H9 (cell line): ENCODE results near the gene DOCK10. TPM values are rescaled to one million over a fixed set of nuclear protein-coding genes. Genes with fewer than 3 reads are reported as not detected.

ENCODE experiments used
- DNase-seq: peaks from one replicate; pipeline ENCODE4 v3.0.0-alpha.2; 2017
- H2AFZ ChIP-seq: one replicate; pipeline ENCODE4 v1.6.1; 2013; ENCODE audit warnings: mild to moderate bottlenecking, low read length, control low read depth, moderate library complexity
- H2AK5ac ChIP-seq: 2 replicates; pipeline ENCODE4 v1.6.1; 2013; ENCODE audit warnings: low read length, control low read depth, mixed read lengths; ENCODE audit not compliant: insufficient read length
- H2BK120ac ChIP-seq: one replicate; pipeline ENCODE4 v1.6.1; 2013; ENCODE audit warnings: low read depth, mild to moderate bottlenecking, low read length, control low read depth, inconsistent platforms; ENCODE audit not compliant: poor library complexity, severe bottlenecking
- H2BK12ac ChIP-seq: 2 replicates; pipeline ENCODE4 v1.6.1; 2013; ENCODE audit warnings: low read length, control low read depth, mixed read lengths, low read depth; ENCODE audit not compliant: insufficient read length
- H2BK15ac ChIP-seq: 2 replicates; pipeline ENCODE4 v1.6.1; 2013; ENCODE audit warnings: low read depth, low read length, control low read depth
- H2BK20ac ChIP-seq: one replicate; pipeline ENCODE4 v1.6.1; 2013; ENCODE audit warnings: low read depth, mild to moderate bottlenecking, low read length, control low read depth, inconsistent platforms; ENCODE audit not compliant: poor library complexity, severe bottlenecking
- H2BK5ac ChIP-seq: 2 replicates; pipeline ENCODE4 v1.6.1; 2013; ENCODE audit warnings: low read length, control low read depth, mixed read lengths; ENCODE audit not compliant: insufficient read length
- H3K14ac ChIP-seq: 2 replicates; pipeline ENCODE4 v1.6.1; 2013; ENCODE audit warnings: low read length, control low read depth; ENCODE audit not compliant: insufficient read depth
- H3K18ac ChIP-seq: 2 replicates; pipeline ENCODE4 v1.6.1; 2013; ENCODE audit warnings: low read depth, mild to moderate bottlenecking, mixed read lengths, low read length, control low read depth; ENCODE audit not compliant: insufficient read length
- H3K23ac ChIP-seq: 2 replicates; pipeline ENCODE4 v1.6.1; 2013; ENCODE audit warnings: low read length, control low read depth, mixed read lengths, low read depth; ENCODE audit not compliant: insufficient read length
- H3K23me2 ChIP-seq: 2 replicates; pipeline ENCODE4 v1.6.1; 2013; ENCODE audit warnings: low read depth, mild to moderate bottlenecking, mixed read lengths, low read length, control low read depth; ENCODE audit not compliant: insufficient read length, poor library complexity, severe bottlenecking
- H3K27ac ChIP-seq: 2 replicates; pipeline ENCODE4 v1.5.1; 2013; ENCODE audit warnings: low read length, control low read depth, mixed read lengths, low read depth; ENCODE audit not compliant: insufficient read length
- H3K27me3 ChIP-seq: 2 replicates; pipeline ENCODE4 v1.6.1; 2013; ENCODE audit warnings: low read length, control low read depth, inconsistent platforms; ENCODE audit not compliant: insufficient read depth
- H3K4ac ChIP-seq: 2 replicates; pipeline ENCODE4 v1.6.1; 2013; ENCODE audit warnings: low read depth, mild to moderate bottlenecking, control low read depth, inconsistent platforms, low read length, moderate library complexity
- H3K4me1 ChIP-seq: 2 replicates; pipeline ENCODE4 v1.6.1; 2013; ENCODE audit warnings: low read length, control low read depth, inconsistent platforms; ENCODE audit not compliant: insufficient read depth
- H3K4me2 ChIP-seq: 2 replicates; pipeline ENCODE4 v1.6.1; 2013; ENCODE audit warnings: low read length, control low read depth, mixed read lengths; ENCODE audit not compliant: insufficient read length, insufficient read depth
- H3K56ac ChIP-seq: 2 replicates; pipeline ENCODE4 v1.6.1; 2013; ENCODE audit warnings: low read depth, mild to moderate bottlenecking, mixed read lengths, low read length, control low read depth; ENCODE audit not compliant: insufficient read length
- H3K79me1 ChIP-seq: 2 replicates; pipeline ENCODE4 v1.6.1; 2013; ENCODE audit warnings: low read depth, mild to moderate bottlenecking, moderate library complexity, low read length, control low read depth, inconsistent platforms; ENCODE audit not compliant: insufficient read depth, poor library complexity, severe bottlenecking
- H3K79me2 ChIP-seq: 2 replicates; pipeline ENCODE4 v1.6.1; 2013; ENCODE audit warnings: low read length, control low read depth, inconsistent platforms; ENCODE audit not compliant: insufficient read depth
- H3K9ac ChIP-seq: 2 replicates; pipeline ENCODE4 v1.6.1; 2013; ENCODE audit warnings: low read length, control low read depth, mixed read lengths; ENCODE audit not compliant: insufficient read length; ENCODE audit errors: extremely low read depth
- H3K9me3 ChIP-seq: one replicate; pipeline ENCODE4 v1.6.1; 2013; ENCODE audit warnings: low read depth, low read length, inconsistent platforms; ENCODE audit not compliant: control insufficient read depth
- H3T11ph ChIP-seq: one replicate; pipeline ENCODE4 v1.6.1; 2013; ENCODE audit warnings: mild to moderate bottlenecking, low read length, control low read depth, inconsistent platforms
- H4K20me1 ChIP-seq: one replicate; pipeline ENCODE4 v1.6.1; 2013; ENCODE audit not compliant: control insufficient read depth, insufficient read length, insufficient read depth
- H4K5ac ChIP-seq: 2 replicates; pipeline ENCODE4 v1.6.1; 2013; ENCODE audit warnings: low read depth, mild to moderate bottlenecking, mixed read lengths, low read length, control low read depth; ENCODE audit not compliant: insufficient read length
- H4K8ac ChIP-seq: replicated peaks from 2 replicates; pipeline ENCODE4 v1.6.1; 2013; ENCODE audit warnings: low read length, control low read depth, mixed read lengths, low read depth; ENCODE audit not compliant: insufficient read length
- H4K91ac ChIP-seq: 2 replicates; pipeline ENCODE4 v1.6.1; 2013; ENCODE audit warnings: low read depth, mild to moderate bottlenecking, moderate library complexity, mixed read lengths, low read length, control low read depth; ENCODE audit not compliant: insufficient read length
- H3K27ac Mint-ChIP-seq, 3 experiments: 2 replicates in 2 of 3; 3 replicates in 1 of 3; pipeline ENCODE4 v1.8.0; 2020 to 2021; ENCODE audit warnings: mixed read lengths in 3 of 3, mild to moderate bottlenecking in 1 of 3, moderate library complexity in 1 of 3
- H3K27me3 Mint-ChIP-seq: 2 replicates; pipeline ENCODE4 v1.8.0; 2021; ENCODE audit warnings: low read depth, mild to moderate bottlenecking, moderate library complexity, mixed read lengths
- H3K36me3 Mint-ChIP-seq, 3 experiments: 2 replicates in 2 of 3; 3 replicates in 1 of 3; pipeline ENCODE4 v1.8.0; 2020 to 2021; ENCODE audit warnings: low read depth in 3 of 3, mixed read lengths in 3 of 3; ENCODE audit not compliant: insufficient read depth in 1 of 3
- H3K4me1 Mint-ChIP-seq, 2 experiments: 2 replicates each; pipeline ENCODE4 v1.8.0; 2020; ENCODE audit warnings: mixed read lengths in 2 of 2
- H3K4me3 Mint-ChIP-seq, 2 experiments: 2 replicates in 1 of 2; 3 replicates in 1 of 2; pipeline ENCODE4 v1.8.0; 2020 to 2021; ENCODE audit warnings: mild to moderate bottlenecking in 2 of 2, mixed read lengths in 2 of 2, moderate library complexity in 1 of 2
- H3K9me3 Mint-ChIP-seq, 2 experiments: 2 replicates in 1 of 2; 3 replicates in 1 of 2; pipeline ENCODE4 v1.8.0; 2020; ENCODE audit warnings: mild to moderate bottlenecking in 2 of 2, mixed read lengths in 2 of 2, moderate library complexity in 1 of 2
- WGBS: extraction: QIAGEN DNeasy Blood & Tissue Kit; methylation state at CpG from one replicate; pipeline ENCODE4 v1.1.7; 2013; ENCODE audit warnings: missing lambda C conversion rate, low lambda C conversion rate, mixed read lengths; ENCODE audit not compliant: insufficient read length; ENCODE audit errors: extremely low coverage; 5-methylcytosine and 5-hydroxymethylcytosine counted together
- total RNA-seq: library from RNA; stranded (reverse); gene quantifications from 2 replicates; pipeline ENCODE4 v1.2.1, GENCODE V29; 2021
- TF ChIP-seq, protein P1 (sequence below): fragments of 200-600 bp; sonication (generic); conservative IDR thresholded peaks from 3 replicates; pipeline ENCODE4 v1.8.0; 2021; ENCODE audit warnings: antibody characterized with exemption, mild to moderate bottlenecking

The DOCK10 gene
- total RNA-seq, 1 experiment from 2014 or later = 0.79 TPM

DNA sequence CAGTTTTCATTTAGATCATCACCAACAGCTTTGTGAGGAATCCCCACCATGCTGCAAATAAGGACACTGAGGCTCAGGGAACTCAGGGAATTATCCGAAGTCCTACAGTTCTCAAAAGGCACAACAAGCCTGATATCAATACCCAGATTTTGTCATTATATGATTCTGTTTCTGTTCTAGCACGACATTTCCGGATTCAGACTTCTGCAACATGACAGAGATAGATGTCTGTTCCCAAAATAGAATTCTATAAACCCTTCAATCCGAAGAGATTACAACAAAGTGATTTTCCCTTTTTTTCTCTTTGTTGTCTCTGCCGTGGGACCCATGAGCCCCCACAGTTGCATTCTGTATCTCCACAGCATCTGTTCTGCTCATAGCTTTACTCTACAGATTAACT lies 72.0 kb downstream of the DOCK10 start:
- Histone ChIP-seq H3K27ac (no peak overlapping the region), H3K27me3 (no peaks in the 10 kb centered on the region), H3K23me2 (no peaks in the 10 kb centered on the region), H2BK120ac (no peak overlapping the region), H2AFZ (no peak overlapping the region), H3K9ac (no peak overlapping the region), H3K14ac (no peak overlapping the region), H3K9me3 (no peaks in the 10 kb centered on the region), H4K5ac (no peak overlapping the region), H3K79me1 (no peaks in the 10 kb centered on the region), H2AK5ac (no peak overlapping the region), H2BK15ac (no peak overlapping the region), H3K56ac (no peak overlapping the region), H3K79me2 (no peaks in the 10 kb centered on the region), H2BK12ac (no peak overlapping the region), H3K23ac (no peak overlapping the region), H2BK20ac (no peak overlapping the region), H4K20me1 (no peaks in the 10 kb centered on the region), H3K4ac (no peak overlapping the region), H3K4me2 (no peak overlapping the region), H3K18ac (no peak overlapping the region), H3T11ph (no peak overlapping the region), H4K8ac (no peak overlapping the region), H3K4me1 (no peaks in the 10 kb centered on the region), H4K91ac (no peak overlapping the region), H2BK5ac (no peak overlapping the region)
- DNase-seq = no peak
- Mint-ChIP-seq H3K4me3 (no peak overlapping the region), H3K27ac (no peak overlapping the region), H3K9me3 (no peaks in the 10 kb centered on the region), H3K27me3 (no peaks in the 10 kb centered on the region; the same call in 1 of the 2 replicates), H3K36me3 (no peaks in the 10 kb centered on the region), H3K4me1 (peaks cover 3 to 4% of the 10 kb centered on the region in 2 experiments; a peak in 2 of 4 replicates)
- TF ChIP-seq, protein P1, sequence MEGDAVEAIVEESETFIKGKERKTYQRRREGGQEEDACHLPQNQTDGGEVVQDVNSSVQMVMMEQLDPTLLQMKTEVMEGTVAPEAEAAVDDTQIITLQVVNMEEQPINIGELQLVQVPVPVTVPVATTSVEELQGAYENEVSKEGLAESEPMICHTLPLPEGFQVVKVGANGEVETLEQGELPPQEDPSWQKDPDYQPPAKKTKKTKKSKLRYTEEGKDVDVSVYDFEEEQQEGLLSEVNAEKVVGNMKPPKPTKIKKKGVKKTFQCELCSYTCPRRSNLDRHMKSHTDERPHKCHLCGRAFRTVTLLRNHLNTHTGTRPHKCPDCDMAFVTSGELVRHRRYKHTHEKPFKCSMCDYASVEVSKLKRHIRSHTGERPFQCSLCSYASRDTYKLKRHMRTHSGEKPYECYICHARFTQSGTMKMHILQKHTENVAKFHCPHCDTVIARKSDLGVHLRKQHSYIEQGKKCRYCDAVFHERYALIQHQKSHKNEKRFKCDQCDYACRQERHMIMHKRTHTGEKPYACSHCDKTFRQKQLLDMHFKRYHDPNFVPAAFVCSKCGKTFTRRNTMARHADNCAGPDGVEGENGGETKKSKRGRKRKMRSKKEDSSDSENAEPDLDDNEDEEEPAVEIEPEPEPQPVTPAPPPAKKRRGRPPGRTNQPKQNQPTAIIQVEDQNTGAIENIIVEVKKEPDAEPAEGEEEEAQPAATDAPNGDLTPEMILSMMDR = no peak
- no CpG with 5 or more reads among the region's 5 CpGs for WGBS
